ENCODE results near the gene RREB1.
"Not testable (repeated sequence)": the region's sequence is repeated elsewhere in the genome, so short reads cannot be mapped to it uniquely, and the experiment has no call there.

The RREB1 gene

GRCh38 chr6:7249946-7250643 is 142.3 kb downstream of the RREB1 start:
- no peak for DNase-seq

GRCh38 chr6:7250812-7251211 is 143.1 kb downstream of the RREB1 start:
- DNase-seq: no peak

GRCh38 chr6:7251646-7252260 is 144.0 kb downstream of the RREB1 start:
- DNase-seq: no peak

- no peak for DNase-seq
These were observed 144.6 kb downstream of the RREB1 start for GRCh38 chr6:7252390-7252789.

- peak; percentile 69 for DNase-seq
These were observed 147.4 kb downstream of the RREB1 start for GRCh38 chr6:7254980-7255835.

- DNase-seq: no peak
These were observed 148.2 kb downstream of the RREB1 start for GRCh38 chr6:7255918-7256317.

- DNase-seq: no peak
These were observed 149.0 kb downstream of the RREB1 start for GRCh38 chr6:7256785-7257184.

GRCh38 chr6:7257521-7258230 is 149.9 kb downstream of the RREB1 start:
- DNase-seq: no peak

- DNase-seq: peak; percentile 66
These were observed 150.5 kb downstream of the RREB1 start for GRCh38 chr6:7258231-7258763.

GRCh38 chr6:7260291-7261031 is 152.7 kb downstream of the RREB1 start:
- no peak for DNase-seq

- DNase-seq: peak; percentile 89
These were observed 153.5 kb downstream of the RREB1 start for GRCh38 chr6:7261032-7261841.

- peak; percentile 56 for DNase-seq
These were observed 154.2 kb downstream of the RREB1 start for GRCh38 chr6:7261852-7262461.

- no peak for DNase-seq
These were observed 155.2 kb downstream of the RREB1 start for GRCh38 chr6:7262746-7263518.

GRCh38 chr6:7263519-7263805 is 155.7 kb downstream of the RREB1 start:
- not testable (repeated sequence) for DNase-seq

GRCh38 chr6:7264041-7264440 is 156.3 kb downstream of the RREB1 start:
- DNase-seq: no peak

- no peak for DNase-seq
These were observed 157.1 kb downstream of the RREB1 start for GRCh38 chr6:7264686-7265384.

- not testable (repeated sequence) for DNase-seq
These were observed 157.6 kb downstream of the RREB1 start for GRCh38 chr6:7265385-7265726.

- no peak for DNase-seq
These were observed 159.3 kb downstream of the RREB1 start for GRCh38 chr6:7267071-7267465.

GRCh38 chr6:7267466-7268091 is 159.8 kb downstream of the RREB1 start:
- peak; percentile 52 for DNase-seq
